SKM-1 treated with dmso at 0.1 percent for 144 hours (cell line): ENCODE data around the gene TIFAB.

Experiments used
- DNase-seq: peaks from one replicate; lab custom pipeline; 2025; ENCODE audit not compliant: unreplicated experiment; lab: John Stamatoyannopoulos, UW

TIFAB gene

DNA sequence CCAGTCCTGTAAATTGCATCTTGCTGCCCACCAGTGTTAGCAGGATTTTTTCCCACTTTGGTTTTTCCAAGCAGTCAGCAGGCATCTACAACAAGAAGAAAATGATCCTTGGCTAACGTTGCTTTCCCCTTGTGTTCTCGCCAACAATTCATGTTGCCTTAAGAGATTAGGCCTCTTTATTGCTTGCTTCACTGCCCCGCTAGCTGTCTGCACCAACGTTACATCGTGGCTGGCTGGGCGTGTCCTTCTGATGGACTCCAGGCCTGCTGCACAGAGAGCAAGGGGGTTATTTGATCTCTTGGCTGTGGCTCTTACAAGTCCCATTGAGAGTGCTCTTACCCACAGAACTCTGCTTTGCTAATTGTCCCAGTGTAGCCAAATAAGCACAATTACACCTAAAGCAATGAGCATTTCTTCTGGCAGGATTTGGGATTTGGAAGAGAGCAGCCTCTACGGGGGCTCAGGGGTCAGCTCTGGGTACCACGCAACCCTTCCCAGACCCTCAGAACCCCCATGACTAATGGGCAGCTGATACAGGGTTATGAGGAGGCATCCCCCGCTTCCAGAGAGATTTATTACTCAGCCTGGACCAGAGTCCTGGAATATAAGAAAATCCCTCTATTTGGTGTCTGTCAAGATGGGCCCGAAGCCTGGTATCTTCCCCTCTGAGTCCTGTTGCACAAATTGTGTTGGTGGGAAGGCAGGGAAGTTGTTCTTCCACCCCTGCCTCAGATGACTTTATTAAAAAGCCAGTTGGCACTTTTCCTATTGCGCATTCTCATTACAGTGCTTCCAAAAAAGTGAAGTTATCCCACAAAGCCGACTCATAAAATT lies 22.6 kb downstream of the TIFAB start:
- DNase-seq, result no peak

DNA sequence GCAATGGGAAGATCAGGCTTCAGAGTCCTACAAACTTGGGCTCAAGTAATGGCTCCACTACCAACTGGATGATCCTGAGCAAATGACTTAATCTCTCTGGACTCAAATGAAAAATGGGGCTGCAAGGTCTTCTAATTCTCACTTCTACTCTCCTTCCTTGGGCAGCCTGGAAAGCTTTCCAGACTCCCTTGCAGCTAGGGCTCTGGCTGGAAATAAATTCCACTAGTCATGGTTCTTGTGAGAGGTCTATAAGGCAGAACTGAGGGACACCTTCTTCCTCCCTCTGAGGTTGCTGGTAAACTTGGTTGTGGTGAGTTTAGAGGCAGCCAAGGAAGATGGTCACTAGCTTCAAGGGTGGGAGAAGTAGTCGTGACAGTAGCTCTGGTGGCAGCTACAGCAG lies 23.6 kb downstream of the TIFAB start:
- DNase-seq, result no peak

DNA sequence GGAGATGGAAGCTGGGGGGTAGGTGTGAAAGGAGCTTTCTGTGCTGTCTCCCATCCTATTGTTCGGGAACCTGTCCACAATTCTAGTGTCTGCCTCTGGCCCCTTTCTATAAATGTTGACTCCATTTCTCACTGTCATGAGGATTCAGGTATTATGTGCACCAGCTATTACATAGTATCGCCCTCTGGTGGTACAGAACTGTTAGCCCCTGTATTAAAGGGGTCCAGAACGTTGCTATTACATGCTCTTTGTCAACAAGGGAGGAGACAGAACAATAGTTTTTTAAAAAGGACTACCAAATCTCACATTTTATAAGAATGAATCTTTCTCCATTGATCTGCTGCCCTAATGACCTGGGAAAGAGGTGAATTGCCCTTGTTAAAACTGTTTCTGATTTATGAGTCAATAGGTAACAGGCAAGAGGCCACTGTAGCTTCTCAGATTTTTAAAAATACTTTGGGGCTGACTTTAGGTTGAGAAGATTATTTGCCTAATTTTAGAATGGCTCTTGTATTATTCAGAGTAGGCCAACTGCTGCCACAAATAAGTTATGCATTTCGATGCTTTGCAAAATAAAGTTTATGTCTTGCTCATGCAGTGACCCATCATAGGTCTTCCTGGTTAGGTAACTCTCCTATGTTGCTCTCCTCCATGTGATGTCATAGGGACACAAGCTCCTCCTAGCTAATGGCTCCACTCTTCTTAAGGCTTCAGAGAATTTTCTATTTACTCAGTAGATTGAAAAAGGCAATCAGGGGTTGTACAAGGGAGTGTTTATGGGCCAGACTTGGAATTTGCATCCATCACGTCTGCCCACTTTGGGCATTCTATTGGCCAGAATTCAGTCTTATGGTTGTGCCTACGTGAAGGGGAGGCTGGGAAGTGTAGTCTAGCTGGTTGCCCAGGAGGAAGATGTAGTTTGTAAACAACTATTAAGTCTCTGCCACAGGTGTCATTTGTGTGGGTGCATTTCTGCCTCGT lies 25.8 kb downstream of the TIFAB start:
- peak; percentile 77 for DNase-seq

DNA sequence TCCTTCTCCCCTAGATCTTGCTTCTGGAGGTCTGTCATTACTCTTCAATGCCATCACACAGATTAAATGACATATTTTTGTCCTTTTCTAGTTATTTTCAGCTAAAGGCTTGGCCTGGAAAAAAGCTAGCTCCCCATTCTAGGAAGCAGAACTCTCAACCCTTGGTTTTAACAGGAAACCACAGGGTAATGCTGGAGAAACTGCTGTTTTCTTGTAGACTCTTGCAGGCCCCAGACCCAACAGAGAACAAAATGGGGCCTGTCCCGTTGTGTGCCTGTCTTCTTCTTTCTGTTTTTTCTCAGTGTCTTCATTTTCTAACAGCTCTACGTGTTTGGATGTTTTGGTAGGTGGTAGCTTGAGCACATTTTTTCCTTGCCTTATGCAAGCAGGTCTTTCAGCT lies 26.5 kb downstream of the TIFAB start:
- DNase-seq, result peak; percentile 91

DNA sequence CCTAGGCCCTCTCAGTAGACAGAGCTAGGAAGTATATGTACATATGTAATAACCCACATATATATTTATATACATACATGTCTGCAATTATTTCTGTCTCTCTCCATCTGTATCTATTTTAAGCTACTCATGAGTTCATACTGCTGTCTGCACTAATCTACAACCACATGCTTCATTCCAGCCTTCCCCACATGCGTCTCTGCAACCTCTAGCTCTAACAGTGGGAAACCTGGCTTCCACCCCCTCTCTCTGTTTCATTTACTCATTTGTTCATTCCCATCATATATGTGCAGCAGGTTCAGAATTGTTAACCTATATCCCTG lies 28.3 kb downstream of the TIFAB start:
- no peak for DNase-seq

DNA sequence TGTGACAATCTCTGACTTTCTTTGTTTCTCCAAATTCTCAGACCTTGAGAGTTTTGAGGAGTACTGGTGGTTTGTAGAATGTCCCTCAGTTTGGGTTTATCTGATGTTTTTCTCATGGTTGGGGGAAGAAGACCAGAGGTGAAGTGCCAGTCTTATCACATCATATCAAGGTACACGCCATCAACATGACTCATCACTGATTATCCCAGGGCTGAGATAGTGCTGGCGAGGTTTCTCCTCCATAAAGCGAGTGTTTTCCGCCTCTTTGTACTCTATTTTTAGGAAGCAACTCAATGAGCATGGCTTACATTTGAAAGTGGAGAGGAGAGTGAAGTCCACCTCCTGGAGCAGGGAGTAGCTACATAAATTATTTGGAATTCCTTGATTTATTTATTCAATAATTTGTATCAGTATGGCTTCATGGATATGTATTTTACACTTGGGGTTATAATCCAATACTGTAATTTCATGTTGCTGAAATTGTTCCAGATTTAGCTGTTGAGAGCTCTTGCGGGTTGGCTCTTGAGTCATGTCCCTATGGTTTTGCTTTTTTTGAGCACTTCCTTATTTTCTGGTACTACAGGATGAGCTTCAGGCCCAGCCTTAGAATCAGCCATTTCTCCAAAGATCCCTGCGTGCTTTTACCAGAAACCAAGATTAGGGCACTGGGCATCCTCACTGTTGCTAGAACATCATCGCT lies 28.9 kb downstream of the TIFAB start:
- DNase-seq, result peak; percentile 86

DNA sequence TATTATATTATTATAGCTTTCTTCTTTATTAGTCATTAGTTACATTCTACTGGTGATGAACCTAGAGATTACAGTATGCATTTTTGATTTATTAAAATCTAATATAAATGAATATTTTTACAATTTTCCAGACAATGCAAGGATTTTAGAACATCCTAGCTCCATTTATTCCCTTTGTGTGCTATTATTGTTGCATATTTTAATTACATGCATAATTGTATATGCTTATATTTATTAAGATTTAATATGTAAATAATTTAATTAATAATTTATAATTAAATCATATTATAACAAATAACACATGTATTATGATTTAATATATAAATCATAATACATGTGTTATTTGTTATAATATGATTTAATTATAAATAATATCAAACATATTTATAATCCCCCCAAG lies 29.7 kb downstream of the TIFAB start:
- DNase-seq, result no peak

DNA sequence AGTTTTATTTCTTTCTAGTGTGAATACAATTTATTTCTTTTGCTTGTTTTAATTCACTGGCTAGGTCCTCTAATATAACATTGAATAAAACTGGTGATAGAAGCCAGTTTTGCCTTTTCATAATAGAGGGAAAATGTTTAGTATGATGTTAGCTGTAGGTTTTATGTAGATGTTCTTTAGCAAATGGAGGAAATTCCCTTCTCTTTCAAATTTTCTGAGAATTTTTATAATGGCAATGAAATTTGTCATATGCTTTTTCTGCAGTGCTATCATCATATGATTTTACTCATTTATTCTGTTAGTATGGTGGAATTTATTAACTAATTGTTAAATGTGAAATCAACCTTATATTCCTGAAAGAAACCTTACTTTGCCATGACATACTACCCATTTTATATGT lies 35.1 kb downstream of the TIFAB start:
- DNase-seq, result no peak

DNA sequence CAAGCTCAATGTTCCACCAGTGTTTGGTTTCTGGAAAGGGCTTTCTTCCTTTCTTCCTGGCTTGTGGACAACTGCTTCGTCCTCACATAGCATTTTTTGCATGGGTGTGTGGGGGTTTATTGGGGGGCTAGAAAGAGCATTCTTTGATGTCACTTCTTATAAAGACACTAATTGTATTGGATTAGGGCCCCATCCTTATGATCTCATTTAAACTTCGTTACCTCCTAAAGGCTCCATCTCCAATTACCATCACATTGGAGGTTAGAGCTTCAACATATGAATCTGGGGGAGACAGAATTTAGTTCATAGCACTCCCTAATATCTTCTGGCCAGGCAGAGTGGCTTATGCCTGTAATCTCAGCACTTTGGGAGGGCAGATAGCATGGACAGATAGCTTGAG lies 47.1 kb downstream of the TIFAB start:
- no peak for DNase-seq

DNA sequence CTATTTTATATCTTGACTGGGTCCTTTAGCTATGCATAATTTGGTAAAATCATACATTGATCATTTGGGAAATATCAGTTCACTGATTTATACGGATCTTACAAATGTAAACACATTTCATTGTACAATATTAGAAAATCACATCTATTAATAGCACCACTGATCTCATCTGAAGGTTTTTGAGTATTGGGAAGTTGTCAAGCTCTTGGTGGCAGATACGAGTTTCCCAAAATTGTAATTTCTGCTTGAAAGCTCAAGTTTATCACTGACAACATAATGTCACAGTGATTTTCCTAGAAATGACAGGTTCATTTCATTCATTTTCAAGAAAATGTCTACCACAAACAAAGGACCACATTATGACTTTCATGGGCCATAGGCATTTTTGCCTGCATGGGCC lies 50.1 kb downstream of the TIFAB start:
- no peak for DNase-seq

DNA sequence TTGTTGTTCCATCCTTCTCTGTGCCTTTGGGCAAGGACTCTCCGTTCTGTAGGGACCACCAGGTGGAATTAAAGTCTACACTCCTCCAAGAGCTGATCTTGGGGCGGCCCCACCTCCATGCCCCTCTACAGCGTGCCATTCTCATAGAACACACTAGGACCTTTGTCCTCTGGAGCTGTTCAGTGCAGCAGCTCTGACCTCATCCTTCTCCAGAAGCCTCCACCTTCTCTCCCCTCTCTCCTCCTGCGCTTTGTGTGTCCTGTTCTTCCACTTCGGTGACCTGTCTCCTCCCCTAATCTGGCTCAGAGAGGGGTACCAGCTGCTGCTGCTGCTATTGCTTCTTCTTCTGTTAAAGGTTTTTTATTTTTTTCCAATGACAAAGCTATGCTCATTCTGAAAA lies 51.3 kb downstream of the TIFAB start:
- no peak for DNase-seq

DNA sequence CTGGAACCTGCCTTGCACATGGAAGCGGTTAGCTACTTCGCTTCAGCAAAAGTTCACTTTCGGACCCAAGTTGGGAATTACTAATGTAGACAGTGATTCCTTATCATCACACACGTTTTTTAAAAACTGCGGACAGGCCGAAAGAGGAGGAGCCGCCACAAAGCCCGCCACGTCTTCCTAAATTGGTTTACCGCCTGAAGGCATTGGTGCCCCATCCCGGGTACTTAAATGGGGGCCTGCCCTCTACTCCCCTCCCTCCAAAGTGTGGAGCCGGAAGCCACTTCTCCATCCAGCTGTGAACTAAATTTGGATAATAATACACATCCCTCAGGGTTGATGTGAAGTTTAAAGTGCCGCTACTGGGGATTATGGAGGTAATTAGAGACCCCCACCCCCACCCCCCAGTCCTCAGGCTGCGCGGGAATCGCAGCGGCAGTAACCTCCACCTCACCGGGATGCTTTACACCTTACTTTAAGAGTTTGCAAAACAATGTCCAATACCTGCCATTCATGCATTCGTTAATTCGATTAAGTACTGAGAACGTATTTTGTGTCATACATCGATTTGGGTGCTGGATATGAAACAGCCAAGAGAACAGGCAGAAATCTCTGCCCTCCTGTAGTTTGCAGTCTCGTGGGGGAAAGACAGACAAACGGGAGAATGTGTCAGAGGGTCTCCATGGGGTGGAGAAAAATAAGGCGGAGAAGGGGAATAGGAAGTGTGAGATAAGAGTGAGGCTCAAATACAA lies 52.2 kb downstream of the TIFAB start:
- DNase-seq, result no peak

DNA sequence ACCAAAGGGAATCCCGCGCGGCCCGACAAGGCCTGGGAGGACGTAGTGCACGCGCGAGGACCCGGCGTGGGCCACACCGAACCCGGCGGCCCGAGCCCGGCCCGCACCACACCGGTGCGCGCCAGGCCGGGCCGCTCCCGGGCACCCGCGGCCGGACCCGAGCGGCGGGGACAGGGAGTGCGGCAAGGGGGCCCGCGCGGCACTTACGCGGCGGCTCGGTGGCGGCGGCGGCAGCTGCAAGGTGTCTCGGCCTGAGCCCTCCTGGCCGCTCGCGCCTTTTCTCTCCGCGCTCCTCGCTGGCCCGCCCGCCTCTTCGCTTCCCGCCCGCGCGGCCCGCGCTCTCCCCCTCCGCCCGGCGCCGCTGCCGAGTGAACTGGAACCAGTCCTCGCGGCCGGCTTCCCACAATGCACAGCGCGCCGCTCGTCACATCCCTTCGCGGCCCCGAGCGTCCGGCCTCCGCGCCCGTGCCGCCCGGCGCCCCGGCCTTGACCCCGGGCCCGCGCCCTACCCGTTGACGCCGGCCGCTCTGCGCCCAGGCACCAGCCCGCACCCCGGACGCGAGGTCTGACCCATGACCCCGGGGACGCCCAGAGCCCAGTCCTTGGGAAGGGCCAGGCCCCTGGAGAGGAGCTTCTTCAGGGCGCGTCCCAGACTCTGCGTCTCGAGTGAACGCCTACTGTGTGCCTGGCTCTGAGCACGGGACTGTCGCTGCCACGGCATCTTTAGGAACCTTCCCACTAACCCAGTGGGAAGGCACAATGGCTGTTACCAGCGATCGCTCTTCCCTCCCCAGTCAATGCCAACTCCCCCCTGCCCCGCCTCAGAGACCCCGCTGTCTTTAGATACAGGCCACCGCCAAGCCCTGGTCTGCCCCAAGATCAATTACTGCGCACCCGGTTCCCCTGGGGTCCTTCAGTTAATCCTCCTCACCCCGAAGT lies 53.0 kb downstream of the TIFAB start, which contains the start of gene MACROH2A1:
Gene MACROH2A1, minus strand, starts transcription at position 377 of the 939 bp plus-strand sequence. CDS start 10,138 bp downstream, outside the sequence.
- DNase-seq, result peak; percentile 66

DNA sequence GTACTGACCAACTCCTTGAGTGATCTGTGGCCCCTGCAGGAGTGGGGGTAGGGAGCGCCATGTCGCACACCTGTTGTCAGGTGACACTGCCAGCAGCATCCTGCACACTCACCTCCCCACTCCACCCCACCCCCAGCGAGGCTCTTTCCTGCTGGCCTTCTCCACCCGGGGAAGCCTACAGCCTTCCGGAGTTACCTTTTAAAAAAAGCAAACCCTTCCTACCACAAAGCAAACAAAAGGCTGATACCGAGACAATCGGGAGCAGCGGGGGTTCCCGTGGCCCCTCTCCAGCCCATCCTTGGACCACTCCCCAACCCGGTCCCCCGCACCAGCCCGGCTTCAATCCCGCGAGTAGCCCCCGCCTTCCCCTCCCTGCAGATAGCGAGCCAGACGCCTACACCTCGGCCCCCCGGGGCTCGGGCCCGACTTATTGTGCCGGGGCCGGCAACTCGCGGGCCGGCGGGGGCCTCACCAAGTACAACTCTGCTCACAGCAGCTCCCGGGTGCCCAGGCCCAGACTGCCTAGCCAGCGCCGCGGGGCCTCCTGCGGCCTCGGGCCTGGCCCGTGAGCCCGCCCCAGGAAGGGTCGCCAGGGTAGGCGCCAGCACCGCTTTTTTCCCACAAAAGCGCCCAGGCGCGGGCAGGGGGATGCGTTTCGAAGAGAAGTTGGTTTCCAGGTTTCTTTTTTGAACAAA lies 53.8 kb downstream of the TIFAB start:
- DNase-seq, result no peak
